HEK293 (cell line): ENCODE results near the gene HLA-A.

ENCODE experiments used
- CTCF ChIA-PET: fragments of 350-600 bp; formaldehyde crosslinking; extraction: SDS; loops from one replicate; lab custom pipeline; 2021; ENCODE audit warnings: antibody characterized with exemption; lab: Yijun Ruan, JAX
- POLR2A ChIA-PET: fragments of 300-600 bp; formaldehyde crosslinking; extraction: SDS; loops from one replicate; lab custom pipeline; 2020; ENCODE audit warnings: antibody characterized with exemption, inconsistent platforms; lab: Yijun Ruan, JAX
- H3K27ac ChIP-seq: fragments of 200-500 bp; sonication (Bioruptor generic); 2 replicates; pipeline ENCODE4 v1.5.1; 2014; ENCODE audit warnings: low read depth, low read length, control low read depth, inconsistent platforms; ENCODE audit errors: extremely low read depth
- H3K36me3 ChIP-seq, 2 experiments: fragments of 200-500 bp in 1 of 2; sonication (Bioruptor generic) in 1 of 2; 1 replicate in 1 of 2; 2 replicates in 1 of 2; pipeline ENCODE4 v1.5.1; 2014 to 2017; ENCODE audit warnings: inconsistent platforms in 2 of 2, low read length in 2 of 2; ENCODE audit not compliant: control insufficient read depth in 2 of 2, insufficient read depth in 1 of 2
- H3K4me1 ChIP-seq: fragments of 200-500 bp; sonication (Bioruptor generic); 2 replicates; pipeline ENCODE4 v1.5.1; 2014; ENCODE audit warnings: mild to moderate bottlenecking, low read length, inconsistent platforms; ENCODE audit not compliant: control insufficient read depth, insufficient read depth
- H3K4me3 ChIP-seq: 2 replicates; pipeline ENCODE4 v1.5.1; 2011; ENCODE audit warnings: low read depth, mild to moderate bottlenecking, control low read depth, low read length, moderate library complexity
- H3K9me3 ChIP-seq: fragments of 200-500 bp; sonication (Bioruptor generic); 2 replicates; pipeline ENCODE4 v1.5.1; 2014; ENCODE audit warnings: low read depth, low read length, inconsistent platforms; ENCODE audit not compliant: control insufficient read depth, insufficient read depth
- GLI2 ChIP-seq: fragments of 450-650 bp; formaldehyde crosslinking; IDR thresholded peaks from 2 replicates; pipeline ENCODE4; 2017; ENCODE audit warnings: missing biosample characterization, missing genetic modification characterization, low read depth, borderline replicate concordance
- HOXC10 ChIP-seq: sonication (generic); formaldehyde crosslinking; IDR thresholded peaks from 2 replicates; pipeline ENCODE4 v1.8.1; 2023; ENCODE audit warnings: mild to moderate bottlenecking, missing genetic modification reagents
- IKZF3 ChIP-seq: fragments of 450-650 bp; IDR thresholded peaks from 2 replicates; pipeline ENCODE4 v1.5.0; 2018; ENCODE audit warnings: missing biosample characterization, mild to moderate bottlenecking, missing genetic modification characterization, moderate library complexity
- MZF1 ChIP-seq: fragments of 450-650 bp; formaldehyde crosslinking; IDR thresholded peaks from 2 replicates; pipeline ENCODE4 v1.5.1; 2017; ENCODE audit warnings: missing biosample characterization, missing genetic modification characterization, borderline replicate concordance
- SALL2 ChIP-seq: fragments of 450-650 bp; formaldehyde crosslinking; IDR thresholded peaks from 2 replicates; pipeline ENCODE4 v1.5.0; 2017; ENCODE audit warnings: missing biosample characterization, mild to moderate bottlenecking, missing genetic modification characterization, borderline replicate concordance
- ZIC2 ChIP-seq: fragments of 450-650 bp; formaldehyde crosslinking; IDR thresholded peaks from 2 replicates; pipeline ENCODE4 v1.5.1; 2016; ENCODE audit warnings: missing biosample characterization, missing genetic modification characterization
- ZNF10 ChIP-seq: fragments of 450-650 bp; formaldehyde crosslinking; IDR thresholded peaks from 2 replicates; pipeline ENCODE4 v1.5.1; 2017; ENCODE audit warnings: missing biosample characterization, missing genetic modification characterization
- ZNF112 ChIP-seq: fragments of 450-650 bp; formaldehyde crosslinking; IDR thresholded peaks from 2 replicates; pipeline ENCODE4 v1.5.0; 2017; ENCODE audit warnings: missing biosample characterization, missing genetic modification characterization
- ZNF155 ChIP-seq: fragments of 450-650 bp; formaldehyde crosslinking; IDR thresholded peaks from 2 replicates; pipeline ENCODE4 v1.5.1; 2016; ENCODE audit warnings: missing biosample characterization, missing genetic modification characterization
- ZNF175 ChIP-seq: fragments of 450-650 bp; formaldehyde crosslinking; IDR thresholded peaks from 2 replicates; pipeline ENCODE4 v1.5.1; 2016; ENCODE audit warnings: missing biosample characterization, missing genetic modification characterization
- ZNF2 ChIP-seq: fragments of 450-650 bp; formaldehyde crosslinking; IDR thresholded peaks from 2 replicates; pipeline ENCODE4 v1.5.1; 2016; ENCODE audit warnings: missing biosample characterization, missing genetic modification characterization
- ZNF274 ChIP-seq, 2 experiments: fragments of 200-500 bp in 1 of 2; fragments of 450-650 bp in 1 of 2; sonication (Bioruptor generic) in 1 of 2; formaldehyde crosslinking in 1 of 2; IDR thresholded peaks; 2 replicates each; pipeline versions ENCODE4 v1.5.1 to v1.6.1; 2014 to 2016; ENCODE audit warnings: borderline replicate concordance in 1 of 2, inconsistent platforms in 1 of 2, low read length in 1 of 2, missing biosample characterization in 1 of 2, missing genetic modification characterization in 1 of 2
- ZNF341 ChIP-seq: fragments of 450-650 bp; formaldehyde crosslinking; IDR thresholded peaks from 2 replicates; pipeline ENCODE4; 2016; ENCODE audit warnings: low read depth, missing biosample characterization, missing genetic modification characterization
- ZNF394 ChIP-seq: fragments of 450-650 bp; formaldehyde crosslinking; IDR thresholded peaks from 2 replicates; pipeline ENCODE4 v1.5.1; 2016; ENCODE audit warnings: missing biosample characterization, missing genetic modification characterization, mild to moderate bottlenecking, moderate library complexity, borderline replicate concordance
- ZNF530 ChIP-seq: fragments of 450-650 bp; formaldehyde crosslinking; IDR thresholded peaks from 2 replicates; pipeline ENCODE4 v1.5.1; 2016; ENCODE audit warnings: low read depth, missing biosample characterization, missing genetic modification characterization
- ZNF544 ChIP-seq: fragments of 450-650 bp; formaldehyde crosslinking; IDR thresholded peaks from 2 replicates; pipeline ENCODE4 v1.5.0; 2017; ENCODE audit warnings: missing biosample characterization, missing genetic modification characterization
- ZNF558 ChIP-seq: fragments of 450-650 bp; formaldehyde crosslinking; IDR thresholded peaks from 2 replicates; pipeline ENCODE4 v1.5.1; 2016; ENCODE audit warnings: missing biosample characterization, missing genetic modification characterization
- ZNF561 ChIP-seq: fragments of 450-650 bp; IDR thresholded peaks from 2 replicates; pipeline ENCODE4 v1.5.1; 2018; ENCODE audit warnings: missing biosample characterization, missing genetic modification characterization, borderline replicate concordance
- ZNF600 ChIP-seq: fragments of 450-650 bp; formaldehyde crosslinking; IDR thresholded peaks from 2 replicates; pipeline ENCODE4 v1.5.1; 2016; ENCODE audit warnings: missing biosample characterization, missing genetic modification characterization
- ZNF837 ChIP-seq: fragments of 450-650 bp; formaldehyde crosslinking; IDR thresholded peaks from 2 replicates; pipeline ENCODE4 v1.5.1; 2016; ENCODE audit warnings: missing biosample characterization, missing genetic modification characterization
- ZSCAN18 ChIP-seq: fragments of 450-650 bp; formaldehyde crosslinking; IDR thresholded peaks from 2 replicates; pipeline ENCODE4 v1.5.1; 2016; ENCODE audit warnings: missing biosample characterization, missing genetic modification characterization
- TF ChIP-seq, protein P1 (sequence below): fragments of 450-650 bp; formaldehyde crosslinking; optimal IDR thresholded peaks from 2 replicates; pipeline ENCODE3; 2016; ENCODE audit warnings: missing biosample characterization, mild to moderate bottlenecking, missing genetic modification characterization
- TF ChIP-seq, protein P2 (sequence below): fragments of 450-650 bp; formaldehyde crosslinking; IDR thresholded peaks from 2 replicates; pipeline ENCODE4 v1.5.1; 2016; ENCODE audit warnings: missing biosample characterization, missing genetic modification characterization

The HLA-A gene

DNA sequence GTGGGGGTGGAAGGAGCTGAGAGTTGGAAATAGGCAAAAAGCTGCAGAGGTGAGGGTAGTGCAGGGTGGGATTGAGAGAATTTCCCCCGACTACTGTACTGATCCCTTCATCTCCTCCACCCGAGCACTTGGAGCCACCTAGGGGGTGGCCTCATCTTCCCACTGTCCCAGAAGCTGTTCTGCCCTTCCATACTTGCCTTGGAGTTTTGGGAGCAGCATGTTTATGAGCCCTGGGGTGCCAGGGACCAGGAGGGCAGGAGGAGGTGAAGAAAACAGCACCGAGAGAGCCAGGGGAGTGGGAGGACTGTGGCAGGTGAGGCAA, 34.0 kb upstream of the HLA-A start:
- Histone ChIP-seq H3K36me3 (no peaks in the 10 kb centered on the region), H3K9me3 (no peaks in the 10 kb centered on the region), H3K27ac (no peak overlapping the region), H3K4me1 (0 out of 2 replicates have a peak, but pooled peaks cover 2% of the 10 kb centered on the region), H3K4me3 (no peak overlapping the region)
- ChIA-PET CTCF (interaction anchor here (1.3 to 1.6 kb wide), 2 partner anchors 9 to 106 kb away, joined by 3 read pairs; no protein-coding TSS in a partner anchor), POLR2A (no interaction called here)
- TF ChIP-seq, protein P1, sequence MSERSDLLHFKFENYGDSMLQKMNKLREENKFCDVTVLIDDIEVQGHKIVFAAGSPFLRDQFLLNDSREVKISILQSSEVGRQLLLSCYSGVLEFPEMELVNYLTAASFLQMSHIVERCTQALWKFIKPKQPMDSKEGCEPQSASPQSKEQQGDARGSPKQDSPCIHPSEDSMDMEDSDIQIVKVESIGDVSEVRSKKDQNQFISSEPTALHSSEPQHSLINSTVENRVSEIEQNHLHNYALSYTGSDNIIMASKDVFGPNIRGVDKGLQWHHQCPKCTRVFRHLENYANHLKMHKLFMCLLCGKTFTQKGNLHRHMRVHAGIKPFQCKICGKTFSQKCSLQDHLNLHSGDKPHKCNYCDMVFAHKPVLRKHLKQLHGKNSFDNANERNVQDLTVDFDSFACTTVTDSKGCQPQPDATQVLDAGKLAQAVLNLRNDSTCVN (tag by site-specific recombination), result no peak
- TF ChIP-seq, protein P2, sequence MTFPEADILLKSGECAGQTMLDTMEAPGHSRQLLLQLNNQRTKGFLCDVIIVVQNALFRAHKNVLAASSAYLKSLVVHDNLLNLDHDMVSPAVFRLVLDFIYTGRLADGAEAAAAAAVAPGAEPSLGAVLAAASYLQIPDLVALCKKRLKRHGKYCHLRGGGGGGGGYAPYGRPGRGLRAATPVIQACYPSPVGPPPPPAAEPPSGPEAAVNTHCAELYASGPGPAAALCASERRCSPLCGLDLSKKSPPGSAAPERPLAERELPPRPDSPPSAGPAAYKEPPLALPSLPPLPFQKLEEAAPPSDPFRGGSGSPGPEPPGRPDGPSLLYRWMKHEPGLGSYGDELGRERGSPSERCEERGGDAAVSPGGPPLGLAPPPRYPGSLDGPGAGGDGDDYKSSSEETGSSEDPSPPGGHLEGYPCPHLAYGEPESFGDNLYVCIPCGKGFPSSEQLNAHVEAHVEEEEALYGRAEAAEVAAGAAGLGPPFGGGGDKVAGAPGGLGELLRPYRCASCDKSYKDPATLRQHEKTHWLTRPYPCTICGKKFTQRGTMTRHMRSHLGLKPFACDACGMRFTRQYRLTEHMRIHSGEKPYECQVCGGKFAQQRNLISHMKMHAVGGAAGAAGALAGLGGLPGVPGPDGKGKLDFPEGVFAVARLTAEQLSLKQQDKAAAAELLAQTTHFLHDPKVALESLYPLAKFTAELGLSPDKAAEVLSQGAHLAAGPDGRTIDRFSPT (tag by site-specific recombination), result no peak
- no peak for TF ChIP-seq GLI2 (tag by site-specific recombination)

DNA sequence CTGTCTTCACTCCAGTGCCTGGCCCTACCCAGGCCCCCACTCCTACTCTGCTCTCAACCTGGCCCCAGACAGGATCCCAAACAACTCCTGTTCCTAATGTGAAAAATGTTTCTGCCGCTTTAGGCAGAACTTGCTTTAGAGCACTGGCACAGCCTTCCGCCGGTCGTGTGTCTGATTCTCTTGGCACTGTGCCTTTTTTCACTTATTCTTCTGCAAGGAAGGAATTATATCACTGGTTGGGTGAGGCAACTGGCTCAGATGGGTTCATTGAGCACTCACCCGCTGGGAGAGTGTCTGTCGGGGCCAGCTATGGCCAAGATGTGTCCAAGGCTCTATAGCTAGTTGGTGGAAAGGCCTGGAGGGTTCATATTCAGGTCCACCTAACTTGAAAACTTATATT, 33.6 kb upstream of the HLA-A start:
- H3K36me3 ChIP-seq, result no peaks in the 10 kb centered on the region
- H3K27ac ChIP-seq, result no peak overlapping the region
- TF ChIP-seq ZNF600 (tag by site-specific recombination) (no peak), IKZF3 (tag by site-specific recombination) (no peak), MZF1 (tag by site-specific recombination) (no peak), ZNF561 (tag by site-specific recombination) (no peak), HOXC10 (CRISPR knock-in tag) (no peak), ZNF155 (tag by site-specific recombination) (no peak), ZNF341 (tag by site-specific recombination) (no peak), ZNF558 (no peak), ZNF10 (tag by site-specific recombination) (no peak), ZSCAN18 (no peak), ZNF112 (tag by site-specific recombination) (no peak)
- no peaks in the 10 kb centered on the region for H3K9me3 ChIP-seq
- no peak overlapping the region for H3K4me3 ChIP-seq
- POLR2A ChIA-PET, result no interaction called here
- CTCF ChIA-PET, result interaction anchor here (1.1 to 1.6 kb wide), 3 partner anchors 9 to 200 kb away, joined by 3 read pairs; no protein-coding TSS in a partner anchor
- 0 out of 2 replicates have a peak, but pooled peaks cover 2% of the 10 kb centered on the region for H3K4me1 ChIP-seq

DNA sequence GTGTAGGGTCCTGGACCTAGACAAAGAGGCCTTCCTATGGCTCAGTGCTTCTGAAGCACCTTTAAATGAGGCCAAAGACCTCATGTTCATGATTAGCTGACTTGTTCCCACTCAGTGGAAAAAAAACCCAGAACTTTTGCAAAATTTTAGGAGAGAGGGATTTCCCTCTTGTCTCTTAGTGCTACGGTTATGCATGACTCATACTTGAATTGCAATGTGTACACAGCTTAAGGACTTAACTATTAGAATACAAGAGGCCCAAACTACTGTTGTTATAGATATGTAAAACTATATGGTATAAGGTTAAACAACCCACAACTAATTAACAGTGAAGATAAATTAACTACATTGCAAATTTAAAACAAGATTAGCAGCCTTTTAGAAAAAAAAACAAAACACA, 32.3 kb upstream of the HLA-A start:
- TF ChIP-seq ZNF530 (tag by site-specific recombination) (no peak), ZNF175 (tag by site-specific recombination) (no peak), ZIC2 (tag by site-specific recombination) (no peak), ZNF837 (no peak), GLI2 (tag by site-specific recombination) (no peak), ZNF544 (tag by site-specific recombination) (no peak), ZNF394 (tag by site-specific recombination) (no peak), ZNF274 (IDR thresholded peaks at IDR 0.05; ENCODE audit: low read length) (no peak), ZNF274 (tag by site-specific recombination; IDR thresholded peaks at IDR 0.05; ENCODE audit: borderline replicate concordance) (no peak), ZNF2 (tag by site-specific recombination) (no peak), SALL2 (tag by site-specific recombination) (no peak)
- TF ChIP-seq, all 188 proteins: peak for 0
- H3K4me1 ChIP-seq, result 0 out of 2 replicates have a peak, but pooled peaks cover 2% of the 10 kb centered on the region
- H3K27ac ChIP-seq, result no peak overlapping the region
- H3K9me3 ChIP-seq, result no peaks in the 10 kb centered on the region
- ChIA-PET POLR2A (no interaction called here), CTCF (interaction anchor here (1.1 kb wide), 1 partner anchor 202 kb away, joined by 3 read pairs; no protein-coding TSS in a partner anchor)
- H3K36me3 ChIP-seq, result no peaks in the 10 kb centered on the region
- no peak overlapping the region for H3K4me3 ChIP-seq
